ENCODE measurements around the gene GXYLT1.
"Not testable (repeated sequence)": the region's sequence is repeated elsewhere in the genome, so short reads cannot be mapped to it uniquely, and the experiment has no call there.

Gene GXYLT1

GRCh38 chr12:42125388-42125767 lies 19.3 kb downstream of the GXYLT1 start:
- DNase-seq (ENCODE audit: low spot score): no peak
- in situ Hi-C loops (cut with MboI; ENCODE audit: low pct_unique_long_range_greater_than_20kb, low sequenced_read_pairs, unreplicated experiment): loop anchor here (25.0 kb wide), 1 partner anchor 212 kb away; the partner anchor contains the start of genes PPHLN1 and ZCRB1
- TF ChIP-seq, protein P1, sequence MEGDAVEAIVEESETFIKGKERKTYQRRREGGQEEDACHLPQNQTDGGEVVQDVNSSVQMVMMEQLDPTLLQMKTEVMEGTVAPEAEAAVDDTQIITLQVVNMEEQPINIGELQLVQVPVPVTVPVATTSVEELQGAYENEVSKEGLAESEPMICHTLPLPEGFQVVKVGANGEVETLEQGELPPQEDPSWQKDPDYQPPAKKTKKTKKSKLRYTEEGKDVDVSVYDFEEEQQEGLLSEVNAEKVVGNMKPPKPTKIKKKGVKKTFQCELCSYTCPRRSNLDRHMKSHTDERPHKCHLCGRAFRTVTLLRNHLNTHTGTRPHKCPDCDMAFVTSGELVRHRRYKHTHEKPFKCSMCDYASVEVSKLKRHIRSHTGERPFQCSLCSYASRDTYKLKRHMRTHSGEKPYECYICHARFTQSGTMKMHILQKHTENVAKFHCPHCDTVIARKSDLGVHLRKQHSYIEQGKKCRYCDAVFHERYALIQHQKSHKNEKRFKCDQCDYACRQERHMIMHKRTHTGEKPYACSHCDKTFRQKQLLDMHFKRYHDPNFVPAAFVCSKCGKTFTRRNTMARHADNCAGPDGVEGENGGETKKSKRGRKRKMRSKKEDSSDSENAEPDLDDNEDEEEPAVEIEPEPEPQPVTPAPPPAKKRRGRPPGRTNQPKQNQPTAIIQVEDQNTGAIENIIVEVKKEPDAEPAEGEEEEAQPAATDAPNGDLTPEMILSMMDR (IDR thresholded peaks at IDR 0.05; ENCODE audit: extremely low read depth, insufficient read depth, missing control alignments): no peak

DNA sequence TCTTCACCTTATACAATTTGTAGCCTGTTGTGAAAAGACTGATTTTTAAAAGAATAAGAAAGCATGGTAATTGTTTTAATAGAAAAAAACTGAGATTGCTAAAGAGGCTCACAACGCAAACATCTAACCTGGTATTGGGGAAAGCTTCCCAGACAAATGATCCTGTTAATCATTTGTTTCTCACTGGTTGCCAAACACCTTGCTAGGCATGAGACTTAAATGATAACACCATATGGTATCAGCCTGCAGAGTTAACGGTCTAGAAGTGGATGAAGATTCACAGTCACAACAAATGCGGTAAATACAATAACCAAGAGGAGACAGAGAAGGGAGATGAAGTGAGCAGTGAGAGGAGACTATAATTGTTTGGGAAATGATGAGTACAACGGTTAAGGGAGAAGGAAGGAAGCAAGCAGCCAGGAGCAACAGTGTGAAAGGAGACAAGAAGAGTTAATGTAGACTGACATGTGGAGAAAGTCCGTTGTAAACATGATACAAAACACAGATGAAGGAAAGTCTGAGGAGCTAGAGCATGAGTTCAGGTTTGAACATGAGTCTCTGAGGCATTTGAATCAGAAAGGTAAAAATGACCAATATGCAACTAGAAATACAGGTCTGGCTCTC lies 19.8 kb downstream of the GXYLT1 start:
- DNase-seq (ENCODE audit: low spot score): no peak
- TF ChIP-seq, protein P1 (IDR thresholded peaks at IDR 0.05; ENCODE audit: extremely low read depth, insufficient read depth, missing control alignments): no peak
- in situ Hi-C loops (cut with MboI; ENCODE audit: low pct_unique_long_range_greater_than_20kb, low sequenced_read_pairs, unreplicated experiment): loop anchor here (25.0 kb wide), 1 partner anchor 212 kb away; the partner anchor contains the start of genes PPHLN1 and ZCRB1

DNA sequence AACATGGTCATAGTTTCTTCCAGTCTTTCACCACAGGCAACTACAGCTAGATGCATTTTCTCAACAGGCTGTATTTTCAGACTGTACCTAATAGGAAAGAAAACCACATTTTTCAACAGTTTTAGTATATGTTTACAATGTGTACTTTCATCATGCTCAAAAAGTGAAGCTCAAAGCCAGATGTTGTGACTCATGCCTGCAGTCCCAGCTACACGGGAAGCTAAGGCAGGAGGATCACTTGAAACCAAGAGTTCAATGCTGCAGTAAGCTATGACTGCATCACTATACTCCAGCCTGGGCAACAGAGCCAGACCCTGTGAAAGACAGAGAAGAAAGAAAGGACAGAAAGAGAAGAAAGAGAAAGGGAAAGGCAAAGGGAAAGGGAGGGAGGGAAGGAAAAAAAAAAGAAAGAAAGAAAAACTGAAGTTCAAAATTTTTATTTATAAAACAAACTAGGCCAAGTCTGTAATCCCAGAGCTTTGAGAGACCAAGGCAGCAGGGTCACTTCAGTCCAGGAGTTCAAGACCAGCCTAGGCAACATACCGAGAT lies 25.5 kb downstream of the GXYLT1 start:
- DNase-seq (ENCODE audit: low spot score): no peak
- in situ Hi-C loops (cut with MboI; ENCODE audit: low pct_unique_long_range_greater_than_20kb, low sequenced_read_pairs, unreplicated experiment): no loop called here
- TF ChIP-seq, protein P1 (IDR thresholded peaks at IDR 0.05; ENCODE audit: extremely low read depth, insufficient read depth, missing control alignments): no peak

DNA sequence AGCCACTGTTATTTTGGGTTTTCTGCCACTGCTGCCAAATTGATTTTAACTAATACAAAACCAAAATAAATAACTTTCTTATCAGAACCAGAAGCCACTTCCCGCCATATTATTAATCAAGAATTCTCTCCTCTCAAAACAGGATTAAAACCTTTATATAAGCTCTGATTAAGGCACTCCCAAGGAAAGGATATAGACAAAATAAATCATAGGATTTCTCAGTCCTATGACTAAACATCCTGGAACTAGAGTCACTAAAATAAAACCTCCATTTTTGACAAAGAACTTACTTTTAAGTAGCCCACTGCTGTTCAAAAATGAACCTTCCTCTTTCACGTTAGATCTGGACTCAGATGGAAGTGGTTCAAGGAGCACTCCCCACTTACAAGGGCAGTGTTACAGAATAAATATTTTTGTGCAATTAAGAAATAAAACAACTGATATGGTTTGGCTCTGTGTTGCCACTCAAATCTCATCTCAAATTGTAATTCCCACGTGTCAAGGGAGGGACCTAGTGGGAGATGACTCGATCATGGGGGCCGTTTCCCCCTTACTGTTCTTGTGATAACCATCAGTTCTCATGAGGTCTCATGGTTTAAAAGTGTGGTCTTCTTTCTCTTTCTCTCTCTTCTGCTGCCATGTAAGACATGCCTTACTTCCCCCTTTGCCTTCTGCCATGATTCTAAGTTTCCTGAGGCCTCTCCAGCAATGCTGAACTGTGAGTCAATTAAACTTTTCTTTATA lies 26.4 kb downstream of the GXYLT1 start:
- in situ Hi-C loops (cut with MboI; ENCODE audit: low pct_unique_long_range_greater_than_20kb, low sequenced_read_pairs, unreplicated experiment): no loop called here

DNA sequence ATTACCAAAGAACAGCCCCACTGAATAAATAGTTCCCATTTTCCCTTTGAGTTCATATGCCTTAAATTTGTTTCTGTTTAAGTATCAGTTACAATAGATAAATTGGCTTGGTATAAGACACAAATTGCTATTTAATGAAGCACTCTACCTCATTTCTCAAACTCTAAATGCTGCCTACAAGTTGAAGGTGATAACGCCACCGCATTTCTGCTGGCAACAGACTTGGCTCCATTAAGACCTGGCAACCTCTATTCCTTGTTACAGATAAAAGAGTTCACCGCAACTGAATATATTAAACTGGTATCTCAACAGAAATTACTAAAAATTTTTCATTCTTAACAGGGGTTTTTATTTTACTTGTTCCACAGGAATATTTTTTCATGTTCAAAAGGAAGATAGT lies 35.6 kb downstream of the GXYLT1 start:
- in situ Hi-C loops (cut with MboI; ENCODE audit: low pct_unique_long_range_greater_than_20kb, low sequenced_read_pairs, unreplicated experiment): no loop called here
- TF ChIP-seq, protein P1 (IDR thresholded peaks at IDR 0.05; ENCODE audit: extremely low read depth, insufficient read depth, missing control alignments): no peak
- no peak for DNase-seq (ENCODE audit: low spot score)

More for the DNA sequence above, 26.4 kb downstream of the GXYLT1 start:
- TF ChIP-seq, protein P1 (IDR thresholded peaks at IDR 0.05; ENCODE audit: extremely low read depth, insufficient read depth, missing control alignments): no peak
- DNase-seq (ENCODE audit: low spot score): no peak

DNA sequence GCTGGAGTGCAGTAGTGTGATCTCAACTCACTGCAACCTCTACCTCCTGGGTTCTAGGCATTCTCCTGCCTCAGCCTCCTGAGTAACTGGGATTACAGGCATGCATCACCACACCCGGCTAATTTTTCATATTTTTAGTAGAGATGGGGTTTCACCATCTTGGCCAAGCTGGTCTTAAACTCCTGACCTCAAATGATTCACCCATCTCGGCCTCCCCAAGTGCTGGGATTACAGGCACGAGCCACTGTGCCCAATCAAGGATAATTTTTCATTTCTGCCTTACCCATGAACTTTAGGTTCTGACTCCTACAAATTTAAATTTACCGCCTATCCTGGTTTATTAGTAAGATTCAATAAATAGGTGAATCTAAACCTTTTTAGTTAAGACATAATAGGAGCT lies 37.9 kb downstream of the GXYLT1 start:
- in situ Hi-C loops (cut with MboI; ENCODE audit: low pct_unique_long_range_greater_than_20kb, low sequenced_read_pairs, unreplicated experiment); DNase-seq (ENCODE audit: low spot score): not testable (repeated sequence)

GRCh38 chr12:42104784-42105183 lies 39.9 kb downstream of the GXYLT1 start:
- DNase-seq (ENCODE audit: low spot score): no peak
- TF ChIP-seq, protein P1 (IDR thresholded peaks at IDR 0.05; ENCODE audit: extremely low read depth, insufficient read depth, missing control alignments): no peak
- in situ Hi-C loops (cut with MboI; ENCODE audit: low pct_unique_long_range_greater_than_20kb, low sequenced_read_pairs, unreplicated experiment): no loop called here
